Fibroblast of villous mesenchyme (primary cell): ENCODE data around the gene PNPLA7. TPM values are rescaled to one million over a fixed set of nuclear protein-coding genes. Genes with fewer than 3 reads are reported as not detected.
A peak's percentile ranks its signal among the peaks of the same experiment; 100 is the strongest.

Source experiments
- DNase-seq: peaks from one replicate; pipeline ENCODE4 v3.0.0-alpha.2; 2010; ENCODE audit warnings: low read depth
- H3K4me3 ChIP-seq: 2 replicates; pipeline ENCODE4 v1.5.1; 2011; ENCODE audit warnings: low read depth, mild to moderate bottlenecking, low read length
- total RNA-seq: library from RNA; depleted of rRNA; stranded (reverse); fragments of >200 nt; gene quantifications from 2 replicates; pipeline ENCODE4 v1.2.3, GENCODE V29; 2012
- TF ChIP-seq, protein P1 (sequence below): IDR thresholded peaks from 2 replicates; pipeline ENCODE4 v1.5.1; 2012; ENCODE audit warnings: low read depth, mild to moderate bottlenecking, low read length; ENCODE audit not compliant: insufficient read depth

Gene PNPLA7
- total RNA-seq, 1 donor, result 1.3 TPM

- TF ChIP-seq, protein P1, sequence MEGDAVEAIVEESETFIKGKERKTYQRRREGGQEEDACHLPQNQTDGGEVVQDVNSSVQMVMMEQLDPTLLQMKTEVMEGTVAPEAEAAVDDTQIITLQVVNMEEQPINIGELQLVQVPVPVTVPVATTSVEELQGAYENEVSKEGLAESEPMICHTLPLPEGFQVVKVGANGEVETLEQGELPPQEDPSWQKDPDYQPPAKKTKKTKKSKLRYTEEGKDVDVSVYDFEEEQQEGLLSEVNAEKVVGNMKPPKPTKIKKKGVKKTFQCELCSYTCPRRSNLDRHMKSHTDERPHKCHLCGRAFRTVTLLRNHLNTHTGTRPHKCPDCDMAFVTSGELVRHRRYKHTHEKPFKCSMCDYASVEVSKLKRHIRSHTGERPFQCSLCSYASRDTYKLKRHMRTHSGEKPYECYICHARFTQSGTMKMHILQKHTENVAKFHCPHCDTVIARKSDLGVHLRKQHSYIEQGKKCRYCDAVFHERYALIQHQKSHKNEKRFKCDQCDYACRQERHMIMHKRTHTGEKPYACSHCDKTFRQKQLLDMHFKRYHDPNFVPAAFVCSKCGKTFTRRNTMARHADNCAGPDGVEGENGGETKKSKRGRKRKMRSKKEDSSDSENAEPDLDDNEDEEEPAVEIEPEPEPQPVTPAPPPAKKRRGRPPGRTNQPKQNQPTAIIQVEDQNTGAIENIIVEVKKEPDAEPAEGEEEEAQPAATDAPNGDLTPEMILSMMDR, result no peak
- no peak for DNase-seq
These were observed 64.7 kb downstream of the PNPLA7 start for GRCh38 chr9:137485343-137486140.

GRCh38 chr9:137484551-137485315 is 65.5 kb downstream of the PNPLA7 start:
- DNase-seq, result no peak
- TF ChIP-seq, protein P1, result no peak
- H3K4me3 ChIP-seq, result no peak overlapping the region

More at GRCh38 chr9:137485343-137486140, 64.7 kb downstream of the PNPLA7 start:
- no peak overlapping the region for H3K4me3 ChIP-seq

- DNase-seq, result peak; percentile 88
- TF ChIP-seq, protein P1, result no peak
- H3K4me3 ChIP-seq, result no peak overlapping the region
These were observed 68.0 kb downstream of the PNPLA7 start for GRCh38 chr9:137482094-137482781.

DNA sequence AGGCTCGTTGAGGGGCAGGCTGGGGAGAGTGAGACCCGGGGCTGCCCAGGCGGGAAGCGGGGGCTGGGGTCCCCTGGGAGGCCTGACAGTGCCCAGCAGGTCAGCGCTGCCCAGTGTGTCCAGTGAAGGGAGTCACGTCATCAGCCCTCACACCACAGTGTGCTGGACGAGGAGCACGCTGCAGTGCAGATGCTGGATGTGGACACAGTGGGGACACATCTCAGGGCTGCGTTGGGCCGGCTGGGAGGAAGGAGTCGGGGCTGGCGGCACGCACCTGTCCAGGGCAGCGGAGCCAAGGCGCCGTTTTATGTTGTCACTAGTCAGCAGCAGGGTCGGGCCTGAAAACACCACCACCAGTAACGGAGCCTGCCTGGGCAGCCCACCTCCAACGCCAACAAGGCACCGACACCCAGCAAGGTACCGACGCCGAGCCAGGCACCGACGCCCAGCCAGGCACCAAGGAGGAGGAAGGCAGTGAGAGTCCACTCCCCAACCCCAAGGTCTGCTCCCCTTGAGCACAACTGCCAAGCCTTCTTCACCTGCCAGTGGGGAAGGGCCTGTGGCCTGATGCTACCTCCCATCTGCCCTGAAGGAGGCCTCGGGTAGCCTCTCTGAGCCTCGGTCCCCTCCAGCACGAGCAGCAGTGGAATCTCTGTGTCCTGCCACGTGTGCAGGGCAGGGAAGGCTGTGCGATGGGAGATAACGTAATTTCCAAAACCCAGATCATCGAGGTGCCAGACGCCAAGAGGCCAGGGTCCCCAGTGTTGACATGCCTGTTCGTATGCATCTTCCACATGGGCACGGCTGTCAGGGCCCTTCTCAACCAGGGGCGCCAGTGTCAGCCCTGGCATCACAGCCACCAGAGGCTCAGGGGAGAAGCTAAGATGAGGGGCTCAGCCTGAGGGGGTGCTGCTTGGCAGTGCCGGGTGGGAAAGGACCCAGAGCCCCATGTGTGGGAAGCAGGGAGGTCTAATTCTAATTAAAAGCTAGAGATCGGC is 69.2 kb downstream of the PNPLA7 start:
- TF ChIP-seq, protein P1, result no peak
- DNase-seq, result no peak

DNA sequence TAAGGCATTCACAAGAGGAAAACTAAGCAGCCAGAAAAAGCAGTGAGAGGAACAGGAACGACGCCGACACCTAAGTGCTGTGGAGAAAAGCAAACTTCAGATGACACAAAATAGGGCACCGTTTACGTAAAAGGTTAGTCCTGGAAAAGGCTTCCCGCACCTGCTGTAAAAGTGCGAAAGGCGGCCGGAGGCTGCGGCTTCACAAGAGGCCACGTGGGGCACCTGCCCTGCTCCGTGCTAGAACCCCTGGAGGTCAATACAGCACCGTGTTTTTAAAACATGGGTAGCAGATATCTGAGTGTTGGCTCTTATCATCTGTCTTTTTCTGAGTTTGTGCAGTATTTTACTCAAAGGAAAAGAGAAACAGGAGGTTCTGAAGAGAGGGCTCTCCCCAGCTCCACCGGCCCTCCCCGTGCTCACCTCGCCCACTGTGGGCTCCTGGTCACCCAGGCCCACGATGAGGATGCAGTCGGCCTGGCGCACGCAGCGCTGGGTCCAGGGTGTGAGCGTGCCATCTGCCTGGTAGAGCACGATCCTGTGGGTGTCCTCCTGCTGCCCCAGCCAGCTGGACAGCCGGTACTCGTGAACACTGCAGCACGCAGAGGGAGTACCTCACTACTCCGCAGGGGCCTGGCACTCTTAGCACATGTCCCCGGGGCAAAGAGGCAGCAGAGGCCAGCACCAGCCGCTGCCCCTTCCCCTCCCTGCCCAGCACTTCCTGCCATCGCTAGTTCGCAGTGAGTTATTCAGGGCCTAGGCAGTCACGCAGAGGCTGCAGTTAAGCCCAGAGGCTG is 70.1 kb downstream of the PNPLA7 start:
- TF ChIP-seq, protein P1, result no peak
- no peak for DNase-seq

More for the DNA sequence above, 69.2 kb downstream of the PNPLA7 start:
- H3K4me3 ChIP-seq, result no peak overlapping the region

More for the DNA sequence above, 70.1 kb downstream of the PNPLA7 start:
- no peak overlapping the region for H3K4me3 ChIP-seq
